Memory B cell (primary cell): ENCODE data around the gene C11orf54.
"Not testable (repeated sequence)": the region's sequence is repeated elsewhere in the genome, so short reads cannot be mapped to it uniquely, and the experiment has no call there.

ENCODE experiments used
- ATAC-seq: fragments of 150-1000 bp; cut with Tn5 transposase; 2 replicates; pipeline ENCODE4 v1.10.0; 2021; ENCODE audit warnings: low read depth, mild to moderate bottlenecking, moderate library complexity
- DNase-seq, 2 donors: peaks; one replicate each; pipeline ENCODE4 v3.0.0; 2022; ENCODE audit warnings: low spot score in 2 of 2
- H3K27ac Mint-ChIP-seq: one replicate; pipeline ENCODE4 v1.8.0; 2022; ENCODE audit warnings: mild to moderate bottlenecking, moderate library complexity, mixed read lengths
- H3K27me3 Mint-ChIP-seq: one replicate; pipeline ENCODE4 v1.8.0; 2022; ENCODE audit warnings: mixed read lengths
- H3K36me3 Mint-ChIP-seq: one replicate; pipeline ENCODE4 v1.8.0; 2022; ENCODE audit warnings: mild to moderate bottlenecking, mixed read lengths
- H3K4me1 Mint-ChIP-seq: one replicate; pipeline ENCODE4 v1.8.0; 2022; ENCODE audit warnings: mixed read lengths
- H3K4me3 Mint-ChIP-seq: one replicate; pipeline ENCODE4 v1.8.0; 2022; ENCODE audit warnings: mild to moderate bottlenecking, moderate library complexity, mixed read lengths
- H3K9me3 Mint-ChIP-seq: one replicate; pipeline ENCODE4 v1.8.0; 2022; ENCODE audit warnings: mixed read lengths

C11orf54 gene

DNA sequence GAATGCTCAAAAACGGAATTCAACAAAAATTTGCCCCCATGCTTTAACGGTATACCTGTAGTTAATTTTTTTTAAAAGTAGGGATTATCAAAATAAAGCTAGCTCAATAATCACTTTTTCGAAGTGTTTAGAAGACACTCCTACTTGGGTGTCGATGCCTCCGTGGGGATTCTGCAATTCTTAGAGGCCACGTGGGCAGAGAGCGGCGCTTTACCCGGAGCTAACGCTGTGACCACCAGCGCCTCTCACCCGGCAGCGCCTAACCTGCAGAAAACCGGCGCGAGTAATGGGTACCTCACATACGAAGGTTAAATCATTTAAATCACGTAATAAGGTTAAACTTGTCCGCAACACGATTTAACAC is 760 bp upstream of the C11orf54 start:
- no peaks in the 10 kb centered on the region for H3K9me3 Mint-ChIP-seq
- H3K27me3 Mint-ChIP-seq: no peaks in the 10 kb centered on the region
- H3K27ac Mint-ChIP-seq: peak overlapping the region; percentile 98
- peaks cover 29% of the 10 kb centered on the region for H3K36me3 Mint-ChIP-seq
- H3K4me3 Mint-ChIP-seq: peak overlapping the region; percentile 98
- H3K4me1 Mint-ChIP-seq: peaks cover 28% of the 10 kb centered on the region
- DNase-seq (peak in 1 of 2 donors; percentile 52), ATAC-seq (peak; percentile 48)

DNA sequence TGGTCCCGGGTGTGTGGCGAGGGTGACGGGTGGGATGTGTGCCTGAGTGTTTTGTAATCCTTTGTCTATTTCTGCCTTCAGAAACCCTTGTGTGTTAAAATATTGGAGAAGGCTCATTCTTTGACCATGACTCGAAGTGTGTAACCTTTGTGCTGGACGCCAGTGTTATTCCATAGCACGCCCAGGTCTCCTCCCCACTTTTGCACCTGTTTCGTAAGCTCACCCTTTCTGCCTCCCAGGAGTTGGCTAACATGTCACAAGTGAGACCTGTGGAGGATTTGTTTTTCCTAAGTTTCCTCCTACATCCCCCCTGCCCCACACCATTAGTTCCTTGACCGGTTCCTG is 382 bp downstream of the C11orf54 start:
- Mint-ChIP-seq H3K9me3 (no peaks in the 10 kb centered on the region), H3K27me3 (no peaks in the 10 kb centered on the region), H3K27ac (peak overlapping the region; percentile 98), H3K36me3 (peaks cover 25% of the 10 kb centered on the region), H3K4me1 (peaks cover 25% of the 10 kb centered on the region), H3K4me3 (peak overlapping the region; percentile 98)
- no peak for DNase-seq
- ATAC-seq: no peak

DNA sequence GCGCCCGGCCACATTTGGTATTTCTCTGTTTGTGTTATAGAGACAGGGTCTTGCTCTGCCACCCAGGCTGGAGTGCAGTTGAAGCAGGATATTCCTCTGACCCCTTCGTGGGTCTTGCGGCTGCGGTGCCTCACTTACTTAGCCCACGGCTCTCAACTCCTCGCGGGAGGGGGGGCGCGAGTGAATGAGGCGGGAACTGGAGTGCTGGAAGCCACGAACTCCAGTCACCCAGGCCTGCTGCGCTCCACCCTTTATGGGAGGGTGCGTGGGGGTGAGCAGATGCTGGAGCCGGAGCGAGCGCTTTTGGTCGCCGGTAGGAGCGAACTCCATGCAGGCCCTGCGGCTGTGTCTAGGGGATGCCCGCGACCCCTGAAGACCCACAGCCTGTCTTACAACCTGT is 1.8 kb downstream of the C11orf54 start:
- DNase-seq: no peak
- Mint-ChIP-seq H3K4me1 (peaks cover 16% of the 10 kb centered on the region), H3K36me3 (peaks cover 18% of the 10 kb centered on the region), H3K9me3 (no peaks in the 10 kb centered on the region), H3K4me3 (peak overlapping the region; percentile 68), H3K27ac (no peak overlapping the region), H3K27me3 (no peaks in the 10 kb centered on the region)
- no peak for ATAC-seq

- H3K27ac Mint-ChIP-seq: peak overlapping the region; percentile 9
- H3K9me3 Mint-ChIP-seq: no peaks in the 10 kb centered on the region
- ATAC-seq (no peak), DNase-seq (no peak)
- peaks cover 9% of the 10 kb centered on the region for H3K36me3 Mint-ChIP-seq
- no peak overlapping the region for H3K4me3 Mint-ChIP-seq
- no peaks in the 10 kb centered on the region for H3K27me3 Mint-ChIP-seq
- H3K4me1 Mint-ChIP-seq: peaks cover 10% of the 10 kb centered on the region
Observed at GRCh38 chr11:93744669-93745004, 3.2 kb downstream of the C11orf54 start.

DNA sequence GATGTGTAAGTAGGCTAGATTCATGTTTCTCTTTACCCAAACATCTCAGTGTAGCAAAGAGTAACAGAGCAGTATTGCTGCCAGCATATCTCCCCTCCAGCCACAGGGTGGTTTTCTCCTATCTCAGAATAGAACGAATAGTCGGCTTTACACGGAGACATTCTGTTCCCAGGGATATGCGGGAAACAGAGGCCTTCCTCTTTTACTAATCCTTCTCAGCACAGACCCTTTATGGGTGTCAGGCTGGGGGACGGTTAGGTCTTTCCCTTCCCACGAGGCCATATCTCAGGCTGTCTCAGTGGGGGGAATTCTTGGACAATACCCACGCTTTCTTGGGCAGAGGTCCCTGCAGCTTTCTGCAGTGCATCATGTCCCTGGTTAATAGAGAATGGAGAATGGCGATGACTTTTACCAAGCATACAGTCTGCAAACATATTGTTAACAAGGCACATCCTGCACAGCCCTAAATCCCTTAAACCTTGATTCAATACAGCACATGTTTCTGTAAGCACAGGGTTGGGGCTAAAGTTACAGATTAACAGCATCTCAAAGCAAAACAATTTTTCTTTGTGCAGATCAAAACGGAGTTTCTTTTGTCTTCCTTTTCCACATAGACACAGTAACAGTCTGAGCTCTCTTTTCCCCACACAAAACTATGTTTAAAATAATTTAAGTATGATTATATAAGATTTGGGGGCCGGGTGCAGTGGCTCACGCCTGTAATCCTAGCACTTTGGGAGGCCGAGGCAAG is 3.7 kb downstream of the C11orf54 start:
- not testable (repeated sequence) for H3K4me3 Mint-ChIP-seq, ATAC-seq, H3K4me1 Mint-ChIP-seq, DNase-seq, H3K9me3 Mint-ChIP-seq, H3K27me3 Mint-ChIP-seq, H3K36me3 Mint-ChIP-seq
- H3K27ac Mint-ChIP-seq: peak overlapping the region; percentile 9

GRCh38 chr11:93746101-93746500 is 4.6 kb downstream of the C11orf54 start:
- peaks cover 5% of the 10 kb centered on the region for H3K4me1 Mint-ChIP-seq

DNA sequence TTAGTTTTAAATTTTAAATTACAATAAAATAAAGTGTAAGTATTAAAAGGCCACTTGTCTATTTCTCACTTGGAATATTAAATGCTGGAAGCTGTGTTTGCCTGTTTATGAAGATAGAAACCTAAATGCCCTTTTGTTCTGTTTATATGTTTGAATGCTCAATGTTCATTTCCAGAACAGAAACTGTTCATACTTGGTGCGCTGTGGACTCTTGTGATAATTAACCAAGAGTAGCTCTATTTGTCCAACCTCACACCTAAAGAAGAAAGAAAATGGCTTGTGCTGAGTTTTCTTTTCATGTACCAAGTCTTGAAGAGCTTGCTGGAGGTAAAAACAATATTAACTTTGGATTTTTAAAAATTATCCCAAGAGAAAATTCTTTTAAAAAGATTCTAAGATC is 5.7 kb downstream of the C11orf54 start:
- Mint-ChIP-seq H3K36me3 (peaks cover 7% of the 10 kb centered on the region), H3K4me1 (peaks cover 5% of the 10 kb centered on the region), H3K27ac (no peak overlapping the region), H3K27me3 (no peaks in the 10 kb centered on the region), H3K4me3 (no peak overlapping the region), H3K9me3 (no peaks in the 10 kb centered on the region)
- DNase-seq: no peak
- ATAC-seq: no peak

More at GRCh38 chr11:93746101-93746500, 4.6 kb downstream of the C11orf54 start:
- Mint-ChIP-seq H3K4me3 (no peak overlapping the region), H3K36me3 (peaks cover 7% of the 10 kb centered on the region), H3K27ac (no peak overlapping the region), H3K9me3 (no peaks in the 10 kb centered on the region), H3K27me3 (no peaks in the 10 kb centered on the region)
- ATAC-seq (no peak), DNase-seq (no peak)

- no peak overlapping the region for H3K4me3 Mint-ChIP-seq
- DNase-seq (no peak), ATAC-seq (no peak)
- H3K9me3 Mint-ChIP-seq: no peaks in the 10 kb centered on the region
- no peak overlapping the region for H3K27ac Mint-ChIP-seq
- H3K4me1 Mint-ChIP-seq: no peaks in the 10 kb centered on the region
- H3K27me3 Mint-ChIP-seq: no peaks in the 10 kb centered on the region
- peaks cover 8% of the 10 kb centered on the region for H3K36me3 Mint-ChIP-seq
Observed at GRCh38 chr11:93751001-93751400, 9.5 kb downstream of the C11orf54 start.

DNA sequence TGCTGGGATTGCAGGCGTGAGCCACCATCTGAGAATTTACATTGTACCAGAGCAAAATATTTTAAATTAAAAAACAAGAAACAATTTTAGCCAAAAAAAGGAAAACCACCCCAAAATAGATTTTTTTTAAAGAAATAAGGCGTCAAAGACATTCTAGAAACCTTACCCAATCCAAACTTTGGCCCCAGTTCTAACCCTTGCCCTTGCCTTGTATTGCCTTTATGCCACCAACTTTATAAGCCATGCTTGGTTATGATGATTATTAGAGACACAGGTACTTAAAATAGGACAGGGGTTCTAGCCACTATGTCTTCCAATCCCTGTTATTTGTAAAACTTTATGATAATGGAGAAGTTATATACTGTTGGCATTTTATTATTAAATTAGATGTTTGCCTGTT is 11.8 kb downstream of the C11orf54 start:
- H3K9me3 Mint-ChIP-seq: no peaks in the 10 kb centered on the region
- H3K27me3 Mint-ChIP-seq: no peaks in the 10 kb centered on the region
- no peak for DNase-seq
- H3K4me3 Mint-ChIP-seq: no peak overlapping the region
- peaks cover 10% of the 10 kb centered on the region for H3K36me3 Mint-ChIP-seq
- no peak overlapping the region for H3K27ac Mint-ChIP-seq
- H3K4me1 Mint-ChIP-seq: no peaks in the 10 kb centered on the region
- ATAC-seq: no peak

DNA sequence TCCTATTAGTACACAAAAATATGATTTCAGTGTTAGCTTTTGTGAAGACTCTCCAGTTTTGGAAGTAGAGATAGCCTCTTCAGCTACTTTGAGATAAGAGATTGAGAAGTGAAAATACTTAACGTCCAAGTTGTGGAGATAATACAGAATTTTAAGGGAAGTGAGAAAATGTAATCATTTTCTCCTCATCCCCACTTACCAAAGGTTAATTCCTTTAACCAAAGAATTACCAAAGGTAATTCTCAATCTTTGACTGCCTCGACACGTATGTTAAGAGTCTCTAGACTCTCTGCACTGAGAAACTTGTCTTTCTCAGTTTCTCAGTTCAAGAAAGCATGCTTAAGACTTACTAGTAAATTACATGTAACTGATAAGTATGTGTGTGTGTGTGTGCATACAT is 15.3 kb downstream of the C11orf54 start:
- Mint-ChIP-seq H3K27ac (no peak overlapping the region), H3K4me1 (no peaks in the 10 kb centered on the region), H3K9me3 (no peaks in the 10 kb centered on the region), H3K4me3 (no peak overlapping the region), H3K36me3 (peaks cover 21% of the 10 kb centered on the region), H3K27me3 (no peaks in the 10 kb centered on the region)
- DNase-seq: no peak
- ATAC-seq: no peak

- Mint-ChIP-seq H3K27ac (no peak overlapping the region), H3K4me1 (no peaks in the 10 kb centered on the region), H3K9me3 (no peaks in the 10 kb centered on the region), H3K4me3 (no peak overlapping the region), H3K36me3 (peaks cover 20% of the 10 kb centered on the region), H3K27me3 (no peaks in the 10 kb centered on the region)
- ATAC-seq (no peak), DNase-seq (no peak)
Observed at GRCh38 chr11:93757301-93757700, 15.8 kb downstream of the C11orf54 start.

DNA sequence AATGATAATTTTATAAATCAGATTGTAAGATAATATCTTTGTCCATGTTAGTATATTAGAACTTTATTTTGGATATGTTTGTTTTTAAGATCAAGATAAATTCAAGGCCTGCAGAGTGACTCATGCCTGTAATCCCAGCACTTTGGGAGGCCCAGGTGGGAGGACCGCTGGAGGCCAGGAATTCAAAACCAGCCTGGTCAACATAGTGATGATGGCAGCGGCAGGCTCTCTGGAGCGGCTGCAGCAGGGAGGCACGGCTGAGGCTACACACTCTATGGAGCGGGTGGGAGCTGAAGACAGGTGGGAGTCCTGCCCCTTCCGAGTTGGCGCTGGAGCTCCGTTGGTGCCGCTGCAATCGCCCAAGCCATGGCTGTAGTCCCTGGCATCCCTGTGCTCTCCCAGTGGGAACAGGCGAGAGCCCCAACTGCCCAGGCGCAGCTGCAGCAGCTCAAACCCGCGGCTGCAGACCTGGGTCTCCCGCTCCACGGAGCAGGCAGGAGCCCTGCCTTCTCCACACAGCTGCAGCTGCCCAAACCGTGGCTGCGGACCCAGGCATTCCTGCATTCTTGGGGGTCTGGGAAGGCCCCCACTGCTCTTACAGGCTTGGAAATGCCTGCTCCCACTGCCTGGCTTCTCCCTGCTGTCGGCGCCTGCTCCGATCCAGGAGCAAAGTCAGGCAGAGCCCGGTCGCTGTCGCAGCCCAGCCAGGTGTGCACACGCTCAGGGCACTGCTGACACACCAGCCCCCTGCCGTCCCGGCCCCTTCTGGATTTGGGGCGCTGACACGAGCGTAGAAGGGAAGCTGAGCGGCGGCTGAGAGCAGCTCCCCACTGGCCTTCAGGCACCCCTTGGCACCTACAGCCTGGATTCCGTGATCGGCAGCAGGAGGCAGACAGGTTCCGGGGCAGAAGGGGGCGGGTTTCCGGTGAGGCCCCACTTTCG is 16.7 kb downstream of the C11orf54 start:
- DNase-seq: no peak
- Mint-ChIP-seq H3K27me3 (no peaks in the 10 kb centered on the region), H3K27ac (no peak overlapping the region), H3K4me3 (no peak overlapping the region), H3K36me3 (peaks cover 20% of the 10 kb centered on the region), H3K4me1 (no peaks in the 10 kb centered on the region), H3K9me3 (no peaks in the 10 kb centered on the region)
- no peak for ATAC-seq

- H3K27me3 Mint-ChIP-seq, H3K27ac Mint-ChIP-seq, ATAC-seq, H3K4me3 Mint-ChIP-seq, H3K4me1 Mint-ChIP-seq, H3K9me3 Mint-ChIP-seq, DNase-seq: not testable (repeated sequence)
- H3K36me3 Mint-ChIP-seq: peaks cover 22% of the 10 kb centered on the region
Observed at GRCh38 chr11:93759123-93759522, 17.7 kb downstream of the C11orf54 start.

DNA sequence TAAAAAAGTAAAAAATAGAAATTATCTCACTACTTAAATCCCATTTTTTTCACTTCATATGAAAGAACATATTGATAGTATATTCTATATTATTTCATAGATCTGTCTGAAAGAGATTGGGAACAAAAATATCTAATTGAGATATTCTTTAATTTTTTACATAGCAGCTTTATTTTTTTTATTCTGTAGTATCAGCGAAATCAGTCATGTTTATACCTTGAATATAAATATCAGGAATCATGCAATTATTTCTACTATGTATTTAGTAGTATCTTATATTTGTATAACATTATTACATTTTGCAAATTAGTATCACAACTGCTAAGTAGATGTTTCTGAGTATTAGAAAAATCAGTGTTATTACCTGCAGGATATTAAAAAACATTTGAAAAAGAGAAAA is 20.4 kb downstream of the C11orf54 start:
- Mint-ChIP-seq H3K9me3 (peaks cover under 1% of the 10 kb centered on the region), H3K4me1 (no peaks in the 10 kb centered on the region), H3K4me3 (no peak overlapping the region), H3K27ac (no peak overlapping the region), H3K36me3 (peaks cover 23% of the 10 kb centered on the region), H3K27me3 (no peaks in the 10 kb centered on the region)
- no peak for ATAC-seq
- DNase-seq: no peak
